Liver (tissue), 3 donors: ENCODE data around the gene TRIM7.

Source experiments
- CTCF ChIP-seq: fragments of 150-350 bp; IDR thresholded peaks from 2 replicates; pipeline ENCODE4 v1.5.1; 2017; ENCODE audit warnings: improper control_type of control experiment, low read depth, low read length; ENCODE audit not compliant: missing input control
- RAD21 ChIP-seq, 2 donors: IDR thresholded peaks; 2 replicates each; pipeline ENCODE4 v1.6.1; 2016; ENCODE audit warnings: antibody characterized with exemption in 2 of 2, mild to moderate bottlenecking in 2 of 2
- RXRA ChIP-seq, 2 donors: IDR thresholded peaks; 2 replicates each; pipeline ENCODE4 v1.6.1; 2017 to 2018; ENCODE audit warnings: antibody characterized with exemption in 2 of 2, mild to moderate bottlenecking in 1 of 2
- SP1 ChIP-seq: IDR thresholded peaks from 2 replicates; pipeline ENCODE4 v1.6.1; 2018; ENCODE audit warnings: antibody characterized with exemption, mild to moderate bottlenecking
- TAF1 ChIP-seq: conservative IDR thresholded peaks from 2 replicates; pipeline ENCODE4 v1.6.1; 2016; ENCODE audit warnings: antibody characterized with exemption, mild to moderate bottlenecking
- donor health status: healthy.
- donor health status: healthy.

DNA sequence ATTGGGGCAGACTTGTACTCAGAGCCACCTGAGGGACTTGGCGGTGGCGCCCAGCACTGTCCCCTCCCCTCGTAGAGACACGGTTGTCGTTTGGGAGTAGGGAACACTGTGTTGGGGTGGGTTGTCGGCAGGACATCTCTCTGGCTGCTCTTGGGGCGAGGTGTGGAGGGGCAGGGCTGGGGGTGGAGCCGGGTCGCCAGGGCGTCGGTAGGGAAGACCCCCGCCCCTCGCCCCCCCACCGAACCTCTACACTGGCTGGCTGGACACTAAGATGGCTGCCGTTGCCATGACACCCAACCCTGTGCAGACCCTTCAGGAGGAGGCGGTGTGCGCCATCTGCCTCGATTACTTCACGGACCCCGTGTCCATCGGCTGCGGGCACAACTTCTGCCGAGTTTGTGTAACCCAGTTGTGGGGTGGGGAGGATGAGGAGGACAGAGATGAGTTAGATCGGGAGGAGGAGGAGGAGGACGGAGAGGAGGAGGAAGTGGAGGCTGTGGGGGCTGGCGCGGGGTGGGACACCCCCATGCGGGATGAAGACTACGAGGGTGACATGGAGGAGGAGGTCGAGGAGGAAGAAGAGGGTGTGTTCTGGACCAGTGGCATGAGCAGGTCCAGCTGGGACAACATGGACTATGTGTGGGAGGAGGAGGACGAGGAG is 18.9 kb upstream of the TRIM7 start:
- no peak for TF ChIP-seq CTCF
- no peak for TF ChIP-seq RAD21 (IDR thresholded peaks at IDR 0.05)
- TF ChIP-seq TAF1, result no peak
- TF ChIP-seq SP1, result no peak
- TF ChIP-seq RXRA (IDR thresholded peaks at IDR 0.05), result no peak
